NB4 (cell line): ENCODE measurements around the gene PRRT2.

Source experiments
- CTCF ChIP-seq: IDR thresholded peaks from one replicate; pipeline ENCODE4 v1.5.1; 2012; ENCODE audit warnings: low read depth, low read length
- MYC ChIP-seq: IDR thresholded peaks from 2 replicates; pipeline ENCODE4 v1.6.1; 2011; ENCODE audit warnings: low read depth, low read length
- POLR2A ChIP-seq: IDR thresholded peaks from 2 replicates; pipeline ENCODE4 v1.6.1; 2011; ENCODE audit warnings: mild to moderate bottlenecking; ENCODE audit not compliant: insufficient read length; ENCODE audit errors: extremely low read depth

GRCh38 chr16:29849505-29849904, 37.5 kb downstream of the PRRT2 start:
- TF ChIP-seq CTCF (no peak), MYC (no peak), POLR2A (no peak)
